Mesenchymal stem cell (in vitro differentiated cells and primary cell): Measurements from ENCODE around the gene RNF220.

Experiments
- DNase-seq: peaks from one replicate; pipeline ENCODE4 v3.0.0-alpha.2; 2013
- H2AFZ ChIP-seq: one replicate; pipeline ENCODE4 v1.6.1; 2013; ENCODE audit warnings: low read depth, mild to moderate bottlenecking, control low read depth, inconsistent platforms, low read length, moderate library complexity
- H2AK5ac ChIP-seq: 2 replicates; pipeline ENCODE4 v1.6.1; 2013; ENCODE audit warnings: low read length, moderate library complexity, mild to moderate bottlenecking, inconsistent platforms; ENCODE audit not compliant: severe bottlenecking
- H2BK120ac ChIP-seq: one replicate; pipeline ENCODE4 v1.6.1; 2013; ENCODE audit warnings: low read depth, mild to moderate bottlenecking, inconsistent platforms, low read length, moderate library complexity
- H2BK12ac ChIP-seq, 2 experiments: one replicate each; pipeline ENCODE4 v1.6.1; 2013; ENCODE audit warnings: inconsistent platforms in 2 of 2, low read length in 2 of 2, mild to moderate bottlenecking in 2 of 2, moderate library complexity in 2 of 2, control low read depth in 1 of 2
- H2BK15ac ChIP-seq: one replicate; pipeline ENCODE4 v1.6.1; 2013; ENCODE audit warnings: mild to moderate bottlenecking, low read depth, inconsistent platforms; ENCODE audit not compliant: poor library complexity, severe bottlenecking
- H2BK5ac ChIP-seq: 2 replicates; pipeline ENCODE4 v1.6.1; 2013; ENCODE audit warnings: low read depth, mild to moderate bottlenecking, low read length, control low read depth, inconsistent platforms; ENCODE audit not compliant: poor library complexity, severe bottlenecking
- H3K14ac ChIP-seq, 2 experiments: one replicate each; pipeline ENCODE4 v1.6.1; 2013; ENCODE audit warnings: inconsistent platforms in 2 of 2, low read length in 2 of 2, control low read depth in 1 of 2, mild to moderate bottlenecking in 1 of 2, moderate library complexity in 1 of 2
- H3K18ac ChIP-seq, 2 experiments: one replicate each; pipeline ENCODE4 v1.6.1; 2013; ENCODE audit warnings: inconsistent platforms in 2 of 2, low read length in 2 of 2, control low read depth in 1 of 2, low read depth in 1 of 2, mild to moderate bottlenecking in 1 of 2
- H3K23ac ChIP-seq, 2 experiments: one replicate each; pipeline ENCODE4 v1.6.1; 2013; ENCODE audit warnings: inconsistent platforms in 2 of 2, low read length in 2 of 2, mild to moderate bottlenecking in 2 of 2, moderate library complexity in 2 of 2, control low read depth in 1 of 2
- H3K27ac ChIP-seq: 2 replicates; pipeline ENCODE4 v1.5.1; 2013; ENCODE audit warnings: mild to moderate bottlenecking, moderate library complexity, low read length, control low read depth, inconsistent platforms; ENCODE audit not compliant: poor library complexity, severe bottlenecking
- H3K27me3 ChIP-seq, 2 experiments: 2 replicates each; pipeline versions ENCODE4 v1.6.1 to v1.7.0; 2013; ENCODE audit warnings: low read length in 2 of 2, mild to moderate bottlenecking in 2 of 2, moderate library complexity in 2 of 2, control low read depth in 1 of 2, inconsistent platforms in 1 of 2; ENCODE audit not compliant: control insufficient read depth in 1 of 2, insufficient read depth in 1 of 2
- H3K36me3 ChIP-seq, 2 experiments: 2 replicates each; pipeline versions ENCODE4 v1.6.1 to v1.7.0; 2013; ENCODE audit warnings: low read length in 2 of 2, control low read depth in 1 of 2, inconsistent platforms in 1 of 2, low read depth in 1 of 2, mild to moderate bottlenecking in 1 of 2; ENCODE audit not compliant: insufficient read depth in 2 of 2, control insufficient read depth in 1 of 2
- H3K4ac ChIP-seq, 2 experiments: one replicate each; pipeline ENCODE4 v1.6.1; 2013; ENCODE audit warnings: inconsistent platforms in 2 of 2, low read length in 2 of 2, mild to moderate bottlenecking in 2 of 2, moderate library complexity in 2 of 2, control low read depth in 1 of 2, low read depth in 1 of 2
- H3K4me1 ChIP-seq: 2 replicates; pipeline ENCODE4 v1.6.1; 2013; ENCODE audit warnings: low read depth, low read length, control low read depth; ENCODE audit not compliant: control insufficient read depth, insufficient read depth
- H3K4me2 ChIP-seq: 2 replicates; pipeline ENCODE4 v1.6.1; 2013; ENCODE audit warnings: low read length, mild to moderate bottlenecking, inconsistent platforms; ENCODE audit not compliant: poor library complexity, severe bottlenecking
- H3K4me3 ChIP-seq, 2 experiments: 2 replicates each; pipeline versions ENCODE4 v1.5.1 to v1.7.0; 2013; ENCODE audit warnings: low read length in 2 of 2, mild to moderate bottlenecking in 2 of 2, control low read depth in 1 of 2, low read depth in 1 of 2; ENCODE audit not compliant: insufficient read depth in 1 of 2
- H3K79me1 ChIP-seq: replicated peaks from 2 replicates; pipeline ENCODE4 v1.6.1; 2013; ENCODE audit warnings: mild to moderate bottlenecking, control low read depth, low read length, inconsistent platforms; ENCODE audit not compliant: poor library complexity, severe bottlenecking
- H3K9ac ChIP-seq: 2 replicates; pipeline ENCODE4 v1.7.0; 2013; ENCODE audit warnings: mild to moderate bottlenecking, low read length, moderate library complexity
- H3K9me3 ChIP-seq: 2 replicates; pipeline ENCODE4 v1.7.0; 2013; ENCODE audit warnings: mild to moderate bottlenecking, low read length; ENCODE audit not compliant: control insufficient read depth
- H4K8ac ChIP-seq: one replicate; pipeline ENCODE4 v1.6.1; 2013; ENCODE audit warnings: inconsistent platforms, mild to moderate bottlenecking, low read length, moderate library complexity
- H4K91ac ChIP-seq: one replicate; pipeline ENCODE4 v1.6.1; 2013; ENCODE audit warnings: mild to moderate bottlenecking, low read length, inconsistent platforms
- WGBS: methylation state at CpG from one replicate; pipeline ENCODE4 v1.1.7; 2013; ENCODE audit warnings: mixed read lengths; 5-methylcytosine and 5-hydroxymethylcytosine counted together

Gene RNF220

GRCh38 chr1:44514673-44515072, 109.6 kb downstream of the RNF220 start:
- H3K14ac ChIP-seq: no peak overlapping the region
- no peak overlapping the region for H3K27ac ChIP-seq
- H2AFZ ChIP-seq: no peak overlapping the region
- no peak overlapping the region for H4K91ac ChIP-seq
- no peak overlapping the region for H2BK15ac ChIP-seq
- no peaks in the 10 kb centered on the region for H3K79me1 ChIP-seq
- no peak overlapping the region for H3K4ac ChIP-seq
- no peak overlapping the region for H3K23ac ChIP-seq
- H3K4me2 ChIP-seq: no peak overlapping the region
- no peak overlapping the region for H3K4me3 ChIP-seq
- H3K9me3 ChIP-seq: no peaks in the 10 kb centered on the region
- H3K18ac ChIP-seq: no peak overlapping the region
- H4K8ac ChIP-seq: no peak overlapping the region
- WGBS: 51% methylated on average over 2 of the region's 2 CpGs
- no peak overlapping the region for H2AK5ac ChIP-seq
- H3K36me3 ChIP-seq: no peaks in the 10 kb centered on the region
- H3K27me3 ChIP-seq: peaks cover 73 to 86% of the 10 kb centered on the region in 2 experiments
- no peak overlapping the region for H3K9ac ChIP-seq
- no peak overlapping the region for H2BK120ac ChIP-seq
- H3K4me1 ChIP-seq: no peaks in the 10 kb centered on the region
- no peak overlapping the region for H2BK12ac ChIP-seq
- DNase-seq: no peak
- no peak overlapping the region for H2BK5ac ChIP-seq

GRCh38 chr1:44515416-44515815, 110.4 kb downstream of the RNF220 start:
- no peak overlapping the region for H3K27ac ChIP-seq
- no peak overlapping the region for H3K4me3 ChIP-seq
- H3K27me3 ChIP-seq: peaks cover 68 to 85% of the 10 kb centered on the region in 2 experiments
- no peak overlapping the region for H2AFZ ChIP-seq
- no peak overlapping the region for H2AK5ac ChIP-seq
- H4K91ac ChIP-seq: no peak overlapping the region
- no peak overlapping the region for H3K23ac ChIP-seq
- no peaks in the 10 kb centered on the region for H3K4me1 ChIP-seq
- H3K79me1 ChIP-seq: no peaks in the 10 kb centered on the region
- no peak overlapping the region for H2BK5ac ChIP-seq
- H3K36me3 ChIP-seq: no peaks in the 10 kb centered on the region
- H2BK15ac ChIP-seq: no peak overlapping the region
- no peak overlapping the region for H3K9ac ChIP-seq
- no peak overlapping the region for H3K14ac ChIP-seq
- no peak overlapping the region for H3K4me2 ChIP-seq
- H3K4ac ChIP-seq: no peak overlapping the region
- H2BK120ac ChIP-seq: no peak overlapping the region
- DNase-seq: no peak
- no peak overlapping the region for H3K18ac ChIP-seq
- no peaks in the 10 kb centered on the region for H3K9me3 ChIP-seq
- WGBS: no CpG with 5 or more reads among the region's 1 CpG
- H4K8ac ChIP-seq: no peak overlapping the region
- H2BK12ac ChIP-seq: no peak overlapping the region

- H2AK5ac ChIP-seq: no peak overlapping the region
- H3K4me1 ChIP-seq: peaks cover under 1% of the 10 kb centered on the region
- no peaks in the 10 kb centered on the region for H3K36me3 ChIP-seq
- H3K4me3 ChIP-seq: no peak overlapping the region
- no peak overlapping the region for H4K91ac ChIP-seq
- H2BK5ac ChIP-seq: no peak overlapping the region
- WGBS: 86% methylated on average over 5 of the region's 7 CpGs
- no peak overlapping the region for H3K4ac ChIP-seq
- no peak for DNase-seq
- no peak overlapping the region for H2BK120ac ChIP-seq
- H2AFZ ChIP-seq: no peak overlapping the region
- H3K14ac ChIP-seq: no peak overlapping the region
- H3K27me3 ChIP-seq: peaks cover 54 to 85% of the 10 kb centered on the region in 2 experiments
- H3K23ac ChIP-seq: no peak overlapping the region
- no peak overlapping the region for H4K8ac ChIP-seq
- H3K79me1 ChIP-seq: no peaks in the 10 kb centered on the region
- no peak overlapping the region for H2BK15ac ChIP-seq
- no peak overlapping the region for H3K27ac ChIP-seq
- no peak overlapping the region for H3K18ac ChIP-seq
- no peak overlapping the region for H3K4me2 ChIP-seq
- H2BK12ac ChIP-seq: no peak overlapping the region
- H3K9ac ChIP-seq: no peak overlapping the region
- H3K9me3 ChIP-seq: no peaks in the 10 kb centered on the region
These were observed 114.1 kb downstream of the RNF220 start for GRCh38 chr1:44519035-44519676.

- peaks cover 3% of the 10 kb centered on the region for H3K4me1 ChIP-seq
- no peak overlapping the region for H3K27ac ChIP-seq
- WGBS: 84% methylated on average over 4 of the region's 5 CpGs
- H3K79me1 ChIP-seq: no peaks in the 10 kb centered on the region
- no peaks in the 10 kb centered on the region for H3K9me3 ChIP-seq
- H3K23ac ChIP-seq: no peak overlapping the region
- H3K4me3 ChIP-seq: no peak overlapping the region
- H2BK15ac ChIP-seq: no peak overlapping the region
- DNase-seq: no peak
- H3K18ac ChIP-seq: no peak overlapping the region
- no peak overlapping the region for H2AK5ac ChIP-seq
- no peak overlapping the region for H3K4ac ChIP-seq
- H3K4me2 ChIP-seq: no peak overlapping the region
- no peak overlapping the region for H2AFZ ChIP-seq
- no peak overlapping the region for H2BK5ac ChIP-seq
- H4K8ac ChIP-seq: no peak overlapping the region
- H3K27me3 ChIP-seq: peaks cover 55 to 86% of the 10 kb centered on the region in 2 experiments
- no peak overlapping the region for H3K9ac ChIP-seq
- no peak overlapping the region for H3K14ac ChIP-seq
- no peaks in the 10 kb centered on the region for H3K36me3 ChIP-seq
- H4K91ac ChIP-seq: no peak overlapping the region
- H2BK120ac ChIP-seq: no peak overlapping the region
- no peak overlapping the region for H2BK12ac ChIP-seq
These were observed 116.5 kb downstream of the RNF220 start for GRCh38 chr1:44521378-44522080.
